HepG2 (cell line): ENCODE measurements around the gene SYCE1. TPM values are rescaled to one million over a fixed set of nuclear protein-coding genes. Genes with fewer than 3 reads are reported as not detected.

ENCODE experiments used
- ATAC-seq: fragments of 200-7000 bp; cut with Tn5 transposase; 3 replicates; pipeline ENCODE4 v1.9.1; 2020; ENCODE audit warnings: mild to moderate bottlenecking, moderate library complexity
- Bru-seq: library from RNA; stranded (reverse); fragments of 400-500 nt; gene quantifications from one replicate; lab custom pipeline; 2021; lab: Mats Ljungman, UMichigan
- BruChase-seq, 2 experiments: library from RNA; stranded (reverse); fragments of 400-500 nt; gene quantifications; one replicate each; lab custom pipeline; 2021; lab: Mats Ljungman, UMichigan
- BruUV-seq: library from RNA; stranded (reverse); fragments of 400-500 nt; replicated peaks from 2 replicates; lab custom pipeline; 2021; lab: Mats Ljungman, UMichigan
- CTCF ChIA-PET: fragments of 300-600 bp; formaldehyde crosslinking; extraction: SDS; loops from one replicate; lab custom pipeline; 2021; ENCODE audit warnings: low total read pairs, inconsistent platforms, low intra/inter-chr PET ratio; lab: Yijun Ruan, JAX
- POLR2A ChIA-PET: fragments of 350-600 bp; sonication (Branson Sonifier 250); formaldehyde crosslinking; loops from one replicate; lab custom pipeline; 2020; ENCODE audit warnings: antibody characterized with exemption, inconsistent platforms; lab: Yijun Ruan, JAX
- DNase-seq: peaks from one replicate; pipeline ENCODE4 v3.0.0-alpha.2; 2015; ENCODE audit warnings: low spot score
- FAIRE-seq: peaks from 3 replicates; lab custom pipeline; 2011; peaks lifted over from hg19 to GRCh38; lab: Jason Lieb, UNC
- H2AFZ ChIP-seq: one replicate; pipeline ENCODE4 v1.6.1; 2011; ENCODE audit warnings: low read length, inconsistent platforms
- H3K27ac ChIP-seq: fragments of 300-600 bp; 3 replicates; pipeline ENCODE4 v1.8.0; 2011; ENCODE audit warnings: mixed run types, mild to moderate bottlenecking, mixed read lengths, low read length, inconsistent platforms; ENCODE audit not compliant: insufficient read depth; ENCODE audit errors: extremely low read length
- H3K27me3 ChIP-seq, 2 experiments: fragments of 200-600 bp in 1 of 2; 2 replicates in 1 of 2; 3 replicates in 1 of 2; pipeline versions ENCODE4 v1.6.0 to v1.8.0; 2011; ENCODE audit warnings: low read length in 2 of 2, mild to moderate bottlenecking in 2 of 2, moderate library complexity in 2 of 2, inconsistent platforms in 1 of 2; ENCODE audit not compliant: insufficient read depth in 2 of 2, control insufficient read depth in 1 of 2
- H3K36me3 ChIP-seq, 2 experiments: fragments of 200-600 bp in 1 of 2; replicated peaks in 1 of 2; 2 replicates in 1 of 2; 3 replicates in 1 of 2; pipeline versions ENCODE4 v1.5.1 to v1.8.0; 2011; ENCODE audit warnings: low read length in 2 of 2, inconsistent platforms in 1 of 2; ENCODE audit not compliant: insufficient read depth in 2 of 2, control insufficient read depth in 1 of 2
- H3K4me1 ChIP-seq: 2 replicates; pipeline ENCODE4 v1.5.1; 2012; ENCODE audit warnings: low read length, inconsistent platforms; ENCODE audit not compliant: insufficient read depth
- H3K4me2 ChIP-seq: 2 replicates; pipeline ENCODE4 v1.6.0; 2011; ENCODE audit warnings: low read depth, low read length, inconsistent platforms
- H3K4me3 ChIP-seq, 3 experiments: fragments of 200-600 bp in 1 of 3; sonication (generic), shearing (Covaris generic) in 1 of 3; replicated peaks in 1 of 3; 2 replicates each; pipeline ENCODE4 v1.5.1; 2011 to 2016; ENCODE audit warnings: low read length in 3 of 3, inconsistent platforms in 2 of 3, low read depth in 2 of 3, mild to moderate bottlenecking in 2 of 3, control low read depth in 1 of 3, mixed read lengths in 1 of 3; ENCODE audit not compliant: insufficient read depth in 1 of 3
- H3K79me2 ChIP-seq: one replicate; pipeline ENCODE4 v1.6.1; 2011; ENCODE audit warnings: low read length, inconsistent platforms; ENCODE audit not compliant: insufficient read depth
- H3K9ac ChIP-seq: 2 replicates; pipeline ENCODE4 v1.6.0; 2011; ENCODE audit warnings: mild to moderate bottlenecking, low read depth, low read length, inconsistent platforms; ENCODE audit not compliant: insufficient read depth
- H3K9me3 ChIP-seq: 2 replicates; pipeline ENCODE4 v1.5.1; 2012; ENCODE audit warnings: mild to moderate bottlenecking, low read length
- H4K20me1 ChIP-seq: 2 replicates; pipeline ENCODE4 v1.6.0; 2011; ENCODE audit warnings: inconsistent platforms, mild to moderate bottlenecking, low read length, moderate library complexity; ENCODE audit not compliant: insufficient read depth
- ZBTB37 ChIP-seq: sonication (generic); formaldehyde crosslinking; IDR thresholded peaks from 2 replicates; pipeline ENCODE4 v1.4.0; 2020; ENCODE audit warnings: mild to moderate bottlenecking, missing genetic modification reagents
- ZNF382 ChIP-seq: sonication (generic); formaldehyde crosslinking; IDR thresholded peaks from 2 replicates; pipeline ENCODE4 v1.5.0; 2020; ENCODE audit warnings: missing genetic modification reagents, mild to moderate bottlenecking, borderline replicate concordance
- WGBS: methylation state at CpG from one replicate; pipeline ENCODE4 v1.1.6; 2017; ENCODE audit warnings: low lambda C conversion rate; 5-methylcytosine and 5-hydroxymethylcytosine counted together
- in situ Hi-C: cut with HindIII; loops from 2 replicates; pipeline ENCODE4 v1.10.0; 2017; ENCODE audit warnings: low pct_unique_long_range_greater_than_20kb; ENCODE audit not compliant: extremely low pct_ligation_motif_present
- intact Hi-C: fragments of 100-400 bp; cut with micrococcal nuclease; formaldehyde crosslinking; loops from one replicate; pipeline ENCODE4 v1.10.0; 2022; ENCODE audit not compliant: unreplicated experiment
- long read RNA-seq, 2 experiments: library from RNA in 1 of 2; library from polyadenylated mRNA in 1 of 2; stranded (forward) in 1 of 2; unstranded in 1 of 2; transcript quantifications; one replicate each; pipeline ENCODE4 v2.0.0, GENCODE V29; 2019 to 2022
- polyA minus RNA-seq, 3 experiments: library from RNA; depleted of rRNA, polyadenylated mRNA; stranded (reverse); fragments of >200 nt; gene quantifications; 2 replicates each; pipeline ENCODE4 v1.2.3, GENCODE V29; 2011; ENCODE audit warnings: low replicate concordance in 1 of 3
- polyA plus RNA-seq, 8 experiments: library from polyadenylated mRNA; depleted of rRNA in 3 of 8; stranded (reverse) in 7 of 8; unstranded in 1 of 8; fragments of >200 nt; fragmentation: Illumina TruSeq in 4 of 8; extraction: Trizol in 4 of 8; gene quantifications; 2 replicates each; pipeline versions ENCODE4 v1.2.1 to v1.2.3, GENCODE V29; 2011 to 2016; ENCODE audit warnings: low read depth in 4 of 8, missing spikeins in 1 of 8, mixed read lengths in 1 of 8; ENCODE audit not compliant: insufficient read depth in 1 of 8
- total RNA-seq, 5 experiments: library from RNA; depleted of rRNA; stranded (reverse); fragments of >200 nt; fragmentation: Illumina TruSeq; extraction: Trizol; gene quantifications; 2 replicates each; pipeline ENCODE4 v1.2.3, GENCODE V29; 2016; ENCODE audit warnings: low read depth in 1 of 5

The SYCE1 gene
- total RNA-seq (2016; rRNA removed; fragmentation: Illumina TruSeq; extraction: Trizol) = not detected in 2 replicates
- total RNA-seq (2016; cell fraction: cytosol; rRNA removed; fragmentation: Illumina TruSeq; extraction: Trizol; ENCODE audit: low read depth) = not detected in 2 replicates
- total RNA-seq (2016; cell fraction: insoluble cytoplasmic fraction; rRNA removed; fragmentation: Illumina TruSeq; extraction: Trizol) = not detected in 2 replicates
- not detected in 2 replicates for total RNA-seq (2016; cell fraction: membrane; rRNA removed; fragmentation: Illumina TruSeq; extraction: Trizol)
- total RNA-seq (2016; cell fraction: nucleus; rRNA removed; fragmentation: Illumina TruSeq; extraction: Trizol) = not detected in 2 replicates
- polyA plus RNA-seq (2011; rRNA removed) = not detected in 2 replicates
- polyA plus RNA-seq (2011; cell fraction: cytosol; rRNA removed) = not detected in 2 replicates
- not detected in 2 replicates for polyA plus RNA-seq (2011; cell fraction: nucleus; rRNA removed)
- 0.19 TPM in 1 of 2 replicates, not detected in the other for polyA plus RNA-seq (2012)
- not detected in 2 replicates for polyA plus RNA-seq (2016; cell fraction: cytosol; fragmentation: Illumina TruSeq; extraction: Trizol; ENCODE audit: low read depth)
- not detected in 2 replicates for polyA plus RNA-seq (2016; cell fraction: insoluble cytoplasmic fraction; fragmentation: Illumina TruSeq; extraction: Trizol; ENCODE audit: low read depth)
- not detected in 2 replicates for polyA plus RNA-seq (2016; cell fraction: membrane; fragmentation: Illumina TruSeq; extraction: Trizol; ENCODE audit: low read depth)
- not detected in 2 replicates for polyA plus RNA-seq (2016; cell fraction: nucleus; fragmentation: Illumina TruSeq; extraction: Trizol; ENCODE audit: insufficient read depth, low read depth)
- not detected in 2 replicates for polyA minus RNA-seq (2011; rRNA and poly(A)+ RNA removed; ENCODE audit: low replicate concordance)
- not detected in 2 replicates for polyA minus RNA-seq (2011; cell fraction: cytosol; rRNA and poly(A)+ RNA removed)
- not detected in 2 replicates for polyA minus RNA-seq (2011; cell fraction: nucleus; rRNA and poly(A)+ RNA removed)
- Bru-seq, nascent RNA = not detected
- not detected for BruChase-seq, experiment 1, labeled RNA remaining after a 6-hour chase
- not detected for BruChase-seq, experiment 2, labeled RNA remaining after a 2-hour chase
- long read RNA-seq, experiment 1 = 0 reads
- long read RNA-seq, experiment 2 = 0 reads

GRCh38 chr10:133565441-133566294, at the start of gene SYCE1:
TSS of gene SYCE1 (minus strand) at chr10:133565583. CDS start at chr10:133565529, 54 bp downstream.
- ATAC-seq (no peak), FAIRE-seq (no peak), DNase-seq (no peak)
- Histone ChIP-seq H2AFZ (no peak within 1 kb of the TSS), H3K9me3 (no peaks in the 10 kb centered on the region), H3K27me3 (0 out of 5 replicates have a peak, but pooled peaks cover 0 to 12% of the 10 kb centered on the region in 2 experiments), H3K36me3 (no peaks in the 10 kb centered on the region), H3K79me2 (no peaks in the 10 kb centered on the region), H3K4me3 (no peak within 1 kb of the TSS), H4K20me1 (no peaks in the 10 kb centered on the region), H3K9ac (no peak within 1 kb of the TSS), H3K27ac (no peak within 1 kb of the TSS), H3K4me2 (no peak within 1 kb of the TSS), H3K4me1 (no peaks in the 10 kb centered on the region)
- in situ Hi-C loops = no loop called here
- intact Hi-C loops = no loop called here
- whole genome bisulfite sequencing = 85% methylated on average over 59 of the region's 77 CpGs
- POLR2A ChIA-PET = no interaction called here
- CTCF ChIA-PET = no interaction called here
- no TSS peak for BruUV-seq
- TF ChIP-seq ZNF382 (CRISPR knock-in tag) (no peak), ZBTB37 (CRISPR knock-in tag) (no peak)
